ENCODE results near the gene P4HA3. TPM values are rescaled to one million over a fixed set of nuclear protein-coding genes. Genes with fewer than 3 reads are reported as not detected.

The P4HA3 gene
- total and polyA plus RNA-seq, 4 donors: 1.2 to 6.9 (median 4.3) TPM

GRCh38 chr11:74276581-74276980, 34.9 kb downstream of the P4HA3 start:
- WGBS (ENCODE audit: insufficient coverage): no CpG with 5 or more reads among the region's 2 CpGs
- no peaks in the 10 kb centered on the region for H3K4me1 ChIP-seq (ENCODE audit: control insufficient read depth, insufficient read depth, low read length)
- DNase-seq (ENCODE audit: low read depth in 4 of 6, low spot score in 6 of 6): no peak
- H3K27ac ChIP-seq (ENCODE audit: low read depth, low read length): no peak overlapping the region
- H3K9me3 ChIP-seq (ENCODE audit: control insufficient read depth, insufficient read depth, low read length): no peaks in the 10 kb centered on the region
- no peak overlapping the region for H3K4me3 ChIP-seq (ENCODE audit: low read depth, low read length)
- no peaks in the 10 kb centered on the region for H3K27me3 ChIP-seq (ENCODE audit: control insufficient read depth, insufficient read depth, low read length)
- H3K36me3 ChIP-seq (ENCODE audit: control insufficient read depth, insufficient read depth, low read length): no peaks in the 10 kb centered on the region

DNA sequence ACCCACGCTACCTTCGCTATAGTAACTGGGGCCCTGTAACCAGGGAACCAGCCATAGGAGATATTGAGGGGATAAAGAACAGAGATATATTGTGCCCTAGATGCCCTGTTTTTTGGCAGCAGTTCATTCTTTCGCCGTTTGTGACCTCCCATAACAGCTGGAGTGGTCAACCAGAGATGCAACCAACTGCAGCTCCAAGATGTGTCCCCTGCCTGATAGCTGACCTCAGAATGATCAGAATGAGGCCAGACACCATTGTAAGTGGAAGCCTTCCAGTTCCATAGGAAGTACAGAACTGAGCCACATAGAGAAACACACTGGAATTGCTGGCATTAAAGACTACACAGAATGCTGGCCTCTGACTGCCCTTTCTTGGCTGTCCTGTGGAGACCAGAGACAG, 39.2 kb downstream of the P4HA3 start:
- Histone ChIP-seq H3K36me3 (ENCODE audit: control insufficient read depth, insufficient read depth, low read length) (no peaks in the 10 kb centered on the region), H3K4me3 (ENCODE audit: low read depth, low read length) (no peak overlapping the region), H3K4me1 (ENCODE audit: control insufficient read depth, insufficient read depth, low read length) (no peaks in the 10 kb centered on the region), H3K9me3 (ENCODE audit: control insufficient read depth, insufficient read depth, low read length) (no peaks in the 10 kb centered on the region), H3K27me3 (ENCODE audit: control insufficient read depth, insufficient read depth, low read length) (no peaks in the 10 kb centered on the region), H3K27ac (ENCODE audit: low read depth, low read length) (no peak overlapping the region)
- 96% methylated on average over 3 of the region's 4 CpGs for WGBS (ENCODE audit: insufficient coverage)
- DNase-seq (ENCODE audit: low read depth in 4 of 6, low spot score in 6 of 6): no peak

DNA sequence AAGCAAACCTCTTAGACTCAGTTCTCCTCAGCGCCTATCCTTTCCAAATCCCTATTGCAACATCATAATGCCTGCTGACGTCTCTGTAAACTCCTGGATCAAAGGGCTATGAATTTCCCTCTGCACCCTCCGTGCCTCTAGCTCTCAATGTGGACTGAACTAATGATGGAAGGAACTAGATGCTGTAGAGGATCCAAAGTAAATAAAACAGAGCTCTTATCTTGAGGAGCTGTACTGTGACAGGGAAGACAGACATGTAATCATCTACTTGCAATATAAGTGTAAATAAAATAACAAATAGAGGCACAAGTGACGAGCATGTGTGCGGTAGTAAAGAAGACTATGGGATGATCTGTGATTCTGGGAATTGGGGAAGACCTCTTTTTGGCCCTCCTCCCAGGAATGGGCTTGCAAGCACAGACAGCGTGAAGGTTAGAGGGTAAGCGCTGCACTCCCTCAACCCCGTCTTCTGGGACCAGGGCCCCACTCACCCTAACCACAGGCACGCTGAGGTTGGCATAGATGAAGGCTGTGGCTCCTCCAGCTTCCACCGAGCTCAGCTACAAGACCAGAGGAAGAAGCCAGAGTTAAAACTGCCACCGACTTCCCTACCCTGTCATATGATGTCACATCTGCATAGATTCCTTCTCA, 42.2 kb downstream of the P4HA3 start:
- no peak for DNase-seq (ENCODE audit: low read depth in 4 of 6, low spot score in 6 of 6)
- Histone ChIP-seq H3K4me3 (ENCODE audit: low read depth, low read length) (no peak overlapping the region), H3K27me3 (ENCODE audit: control insufficient read depth, insufficient read depth, low read length) (no peaks in the 10 kb centered on the region), H3K36me3 (ENCODE audit: control insufficient read depth, insufficient read depth, low read length) (no peaks in the 10 kb centered on the region), H3K9me3 (ENCODE audit: control insufficient read depth, insufficient read depth, low read length) (no peaks in the 10 kb centered on the region), H3K4me1 (ENCODE audit: control insufficient read depth, insufficient read depth, low read length) (no peaks in the 10 kb centered on the region), H3K27ac (ENCODE audit: low read depth, low read length) (no peak overlapping the region)
- 83% methylated on average over 5 of the region's 11 CpGs for WGBS (ENCODE audit: insufficient coverage)

GRCh38 chr11:74268456-74268855, 43.0 kb downstream of the P4HA3 start:
- H3K27ac ChIP-seq (ENCODE audit: low read depth, low read length): no peak overlapping the region
- 93% methylated on average over 2 of the region's 4 CpGs for WGBS (ENCODE audit: insufficient coverage)
- no peaks in the 10 kb centered on the region for H3K27me3 ChIP-seq (ENCODE audit: control insufficient read depth, insufficient read depth, low read length)
- no peaks in the 10 kb centered on the region for H3K9me3 ChIP-seq (ENCODE audit: control insufficient read depth, insufficient read depth, low read length)
- no peaks in the 10 kb centered on the region for H3K4me1 ChIP-seq (ENCODE audit: control insufficient read depth, insufficient read depth, low read length)
- peak in 1 of 6 donors; percentile 16 for DNase-seq (ENCODE audit: low read depth in 4 of 6, low spot score in 6 of 6)
- no peaks in the 10 kb centered on the region for H3K36me3 ChIP-seq (ENCODE audit: control insufficient read depth, insufficient read depth, low read length)
- no peak overlapping the region for H3K4me3 ChIP-seq (ENCODE audit: low read depth, low read length)

DNA sequence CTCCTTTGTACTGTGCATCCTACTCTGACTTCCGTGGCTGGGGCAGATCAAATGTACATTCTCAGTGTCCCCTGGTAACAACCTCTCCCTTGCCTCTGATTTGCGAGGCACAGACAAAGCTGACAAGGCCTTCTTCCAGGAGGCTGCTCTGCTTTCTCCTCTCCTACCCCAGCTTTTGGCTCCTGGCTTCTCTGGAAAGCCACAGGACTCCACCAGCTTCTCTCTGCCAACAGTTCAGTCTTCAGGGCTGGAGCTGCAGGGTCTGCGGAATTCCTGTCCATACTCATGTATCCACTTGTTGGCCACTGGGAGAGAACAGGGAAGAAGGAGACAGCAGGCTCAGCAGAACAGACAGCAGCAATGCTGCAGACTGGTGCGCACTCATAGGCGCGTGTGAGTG, 44.4 kb downstream of the P4HA3 start:
- Histone ChIP-seq H3K36me3 (ENCODE audit: control insufficient read depth, insufficient read depth, low read length) (no peaks in the 10 kb centered on the region), H3K4me1 (ENCODE audit: control insufficient read depth, insufficient read depth, low read length) (no peaks in the 10 kb centered on the region), H3K4me3 (ENCODE audit: low read depth, low read length) (no peak overlapping the region), H3K27me3 (ENCODE audit: control insufficient read depth, insufficient read depth, low read length) (no peaks in the 10 kb centered on the region), H3K9me3 (ENCODE audit: control insufficient read depth, insufficient read depth, low read length) (no peaks in the 10 kb centered on the region), H3K27ac (ENCODE audit: low read depth, low read length) (no peak overlapping the region)
- 75% methylated on average over 6 of the region's 6 CpGs for WGBS (ENCODE audit: insufficient coverage)
- DNase-seq (ENCODE audit: low read depth in 4 of 6, low spot score in 6 of 6): no peak

DNA sequence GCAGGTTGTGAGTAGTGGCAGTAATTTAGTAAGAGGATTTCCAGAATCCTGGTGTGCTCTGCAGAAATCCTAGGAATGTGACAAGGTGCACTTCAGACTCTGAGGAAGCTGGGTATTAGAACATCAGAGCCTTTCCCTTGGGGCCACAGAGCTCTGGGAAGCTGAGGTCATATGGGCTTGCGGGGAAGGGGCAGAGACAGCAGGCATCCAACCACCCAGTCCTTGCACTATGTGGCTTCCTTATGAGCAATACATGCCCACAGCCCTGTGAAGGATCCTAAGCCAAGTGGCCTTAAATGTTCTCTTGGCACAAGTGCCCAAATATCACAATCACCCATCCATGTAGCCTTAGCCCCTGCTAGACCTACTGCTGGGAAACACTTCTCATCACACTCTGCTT, 46.2 kb downstream of the P4HA3 start:
- 89% methylated on average over 1 of the region's 1 CpG for WGBS (ENCODE audit: insufficient coverage)
- Histone ChIP-seq H3K36me3 (ENCODE audit: control insufficient read depth, insufficient read depth, low read length) (no peaks in the 10 kb centered on the region), H3K4me1 (ENCODE audit: control insufficient read depth, insufficient read depth, low read length) (no peaks in the 10 kb centered on the region), H3K27ac (ENCODE audit: low read depth, low read length) (no peak overlapping the region), H3K4me3 (ENCODE audit: low read depth, low read length) (no peak overlapping the region), H3K27me3 (ENCODE audit: control insufficient read depth, insufficient read depth, low read length) (no peaks in the 10 kb centered on the region), H3K9me3 (ENCODE audit: control insufficient read depth, insufficient read depth, low read length) (no peaks in the 10 kb centered on the region)
- no peak for DNase-seq (ENCODE audit: low read depth in 4 of 6, low spot score in 6 of 6)

DNA sequence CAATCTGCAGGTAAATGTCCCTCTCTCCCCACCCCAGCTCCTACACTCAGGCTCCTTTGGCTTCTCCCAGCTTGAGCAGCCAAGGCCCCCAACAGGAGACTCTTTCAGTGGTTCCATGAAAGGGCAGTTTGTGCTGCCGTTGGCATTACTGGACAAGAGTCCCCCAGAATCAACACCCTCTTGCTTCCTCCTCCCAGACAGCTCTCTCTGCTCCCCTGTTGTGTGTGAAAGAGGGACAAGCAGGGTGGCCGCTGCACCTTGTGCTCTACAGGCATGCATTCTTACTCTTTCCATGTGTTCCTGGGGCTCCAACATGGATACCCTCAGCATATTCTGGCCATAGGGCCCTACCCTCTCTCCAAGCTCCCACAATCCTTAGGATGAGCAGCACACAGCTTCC, 48.7 kb downstream of the P4HA3 start:
- no peaks in the 10 kb centered on the region for H3K9me3 ChIP-seq (ENCODE audit: control insufficient read depth, insufficient read depth, low read length)
- H3K4me1 ChIP-seq (ENCODE audit: control insufficient read depth, insufficient read depth, low read length): peaks cover 4% of the 10 kb centered on the region
- DNase-seq (ENCODE audit: low read depth in 4 of 6, low spot score in 6 of 6): no peak
- H3K4me3 ChIP-seq (ENCODE audit: low read depth, low read length): no peak overlapping the region
- H3K27ac ChIP-seq (ENCODE audit: low read depth, low read length): no peak overlapping the region
- WGBS (ENCODE audit: insufficient coverage): 67% methylated on average over 1 of the region's 2 CpGs
- no peaks in the 10 kb centered on the region for H3K36me3 ChIP-seq (ENCODE audit: control insufficient read depth, insufficient read depth, low read length)
- H3K27me3 ChIP-seq (ENCODE audit: control insufficient read depth, insufficient read depth, low read length): no peaks in the 10 kb centered on the region

- H3K4me3 ChIP-seq (ENCODE audit: low read depth, low read length): no peak overlapping the region
- no peaks in the 10 kb centered on the region for H3K9me3 ChIP-seq (ENCODE audit: control insufficient read depth, insufficient read depth, low read length)
- H3K4me1 ChIP-seq (ENCODE audit: control insufficient read depth, insufficient read depth, low read length): peaks cover 4% of the 10 kb centered on the region
- peaks cover 20% of the 10 kb centered on the region for H3K36me3 ChIP-seq (ENCODE audit: control insufficient read depth, insufficient read depth, low read length)
- 52% methylated on average over 2 of the region's 4 CpGs for WGBS (ENCODE audit: insufficient coverage)
- DNase-seq (ENCODE audit: low read depth in 4 of 6, low spot score in 6 of 6): peak in 3 of 6 donors; percentile 18 to 86 (median 31)
- no peak overlapping the region for H3K27ac ChIP-seq (ENCODE audit: low read depth, low read length)
- H3K27me3 ChIP-seq (ENCODE audit: control insufficient read depth, insufficient read depth, low read length): no peaks in the 10 kb centered on the region
These were observed 53.4 kb downstream of the P4HA3 start for GRCh38 chr11:74257959-74258553.

DNA sequence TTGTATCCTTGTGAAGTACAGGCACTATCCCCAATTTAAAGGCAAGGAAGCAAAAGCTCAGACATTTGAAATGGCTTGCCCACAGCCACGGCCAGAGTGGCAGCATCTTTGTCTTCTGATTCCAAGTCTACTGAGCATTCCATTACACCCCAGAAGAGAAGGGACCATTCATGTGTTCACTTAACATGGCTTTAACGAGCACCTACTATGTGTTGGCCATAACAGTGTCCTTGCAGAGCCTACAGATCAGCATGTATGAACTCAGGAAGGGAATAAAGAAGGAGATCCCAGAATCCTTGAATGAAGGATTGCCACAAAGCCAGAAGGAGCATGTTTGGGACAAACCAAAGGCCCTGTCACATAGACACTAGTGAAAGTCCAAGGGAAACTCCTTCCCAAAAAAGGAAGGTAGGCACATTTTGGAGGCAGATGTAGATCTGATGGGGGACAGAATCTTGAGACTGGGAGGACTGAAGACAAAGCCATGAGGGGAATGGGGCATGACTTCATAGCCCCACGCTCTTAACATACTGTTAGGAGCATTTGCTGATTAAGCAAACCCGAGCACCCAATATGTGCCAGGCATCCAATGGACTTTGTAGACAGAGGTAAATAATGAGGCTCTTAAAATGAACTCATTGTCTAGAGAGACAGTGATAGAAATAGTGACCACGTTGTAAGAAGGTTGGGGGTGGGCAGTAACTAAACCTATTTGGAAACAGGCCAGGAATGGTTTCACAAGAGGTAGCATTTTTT, 54.9 kb downstream of the P4HA3 start:
- Histone ChIP-seq H3K4me1 (ENCODE audit: control insufficient read depth, insufficient read depth, low read length) (peaks cover 4% of the 10 kb centered on the region), H3K36me3 (ENCODE audit: control insufficient read depth, insufficient read depth, low read length) (peaks cover 35% of the 10 kb centered on the region), H3K4me3 (ENCODE audit: low read depth, low read length) (no peak overlapping the region), H3K9me3 (ENCODE audit: control insufficient read depth, insufficient read depth, low read length) (no peaks in the 10 kb centered on the region), H3K27me3 (ENCODE audit: control insufficient read depth, insufficient read depth, low read length) (no peaks in the 10 kb centered on the region), H3K27ac (ENCODE audit: low read depth, low read length) (no peak overlapping the region)
- no peak for DNase-seq (ENCODE audit: low read depth in 4 of 6, low spot score in 6 of 6)
- 77% methylated on average over 5 of the region's 5 CpGs for WGBS (ENCODE audit: insufficient coverage)
